ENCODE data around the gene PTPRJ. TPM values are rescaled to one million over a fixed set of nuclear protein-coding genes. Genes with fewer than 3 reads are reported as not detected.

PTPRJ gene
- total RNA-seq, 1 experiment from 2014 or later: 10.5 TPM

GRCh38 chr11:48078689-48079088, 98.3 kb downstream of the PTPRJ start:
- no peak for DNase-seq
- no peak for ATAC-seq
- H3K27ac ChIP-seq (ENCODE audit: low read length): no peak overlapping the region
- H3K9ac ChIP-seq (ENCODE audit: low read length): no peak overlapping the region
- H3K9me3 ChIP-seq (ENCODE audit: low read length): no peaks in the 10 kb centered on the region
- no peak overlapping the region for H3K4me3 ChIP-seq (ENCODE audit: low read length)
- H3K36me3 ChIP-seq (ENCODE audit: low read depth, low read length): no peaks in the 10 kb centered on the region
- no peaks in the 10 kb centered on the region for H3K9me2 ChIP-seq (replicated peaks; ENCODE audit: low read length)
- ChIA-PET CTCF (no interaction called here), POLR2A (ENCODE audit: unreplicated experiment) (no interaction called here)
- TF ChIP-seq CTCF (conservative IDR thresholded peaks at IDR 0.05; ENCODE audit: low read depth, low read length) (no peak), EZH2phosphoT487 (IDR thresholded peaks at IDR 0.05; ENCODE audit: borderline replicate concordance, low read length) (no peak), EZH2 (IDR thresholded peaks at IDR 0.05; ENCODE audit: low read length, unreplicated experiment) (no peak)
- no peak overlapping the region for H2AFZ ChIP-seq (ENCODE audit: low read length)
- H3K79me2 ChIP-seq (ENCODE audit: low read length): 0 out of 2 replicates have a peak, but pooled peaks cover 4% of the 10 kb centered on the region
- H4K20me1 ChIP-seq (ENCODE audit: low read length): no peaks in the 10 kb centered on the region
- intact Hi-C loops (cut with micrococcal nuclease): no loop called here
- no peaks in the 10 kb centered on the region for H3K4me1 ChIP-seq (ENCODE audit: insufficient read depth, low read length)
- no peaks in the 10 kb centered on the region for H3F3A ChIP-seq (ENCODE audit: low read length, unreplicated experiment)
- H3K4me2 ChIP-seq (ENCODE audit: low read length): no peak overlapping the region
- no TSS peak for BruUV-seq (replicated peaks)
- H3K27me3 ChIP-seq (ENCODE audit: low read length): no peaks in the 10 kb centered on the region

GRCh38 chr11:48079596-48079995, 99.2 kb downstream of the PTPRJ start:
- Histone ChIP-seq H3K79me2 (ENCODE audit: low read length) (0 out of 2 replicates have a peak, but pooled peaks cover 9% of the 10 kb centered on the region), H3K4me1 (ENCODE audit: insufficient read depth, low read length) (no peaks in the 10 kb centered on the region)
- intact Hi-C loops (cut with micrococcal nuclease): no loop called here

GRCh38 chr11:48080301-48080861, 100.0 kb downstream of the PTPRJ start:
- ChIA-PET CTCF (no interaction called here), POLR2A (ENCODE audit: unreplicated experiment) (no interaction called here)
- no peak overlapping the region for H3K4me3 ChIP-seq (ENCODE audit: low read length)
- no peak overlapping the region for H3K27ac ChIP-seq (ENCODE audit: low read length)
- intact Hi-C loops (cut with micrococcal nuclease): no loop called here
- no peaks in the 10 kb centered on the region for H3F3A ChIP-seq (ENCODE audit: low read length, unreplicated experiment)
- H3K79me2 ChIP-seq (ENCODE audit: low read length): 0 out of 2 replicates have a peak, but pooled peaks cover 9% of the 10 kb centered on the region
- no peaks in the 10 kb centered on the region for H3K36me3 ChIP-seq (ENCODE audit: low read depth, low read length)
- DNase-seq (no peak), ATAC-seq (no peak)
- no peaks in the 10 kb centered on the region for H3K27me3 ChIP-seq (ENCODE audit: low read length)
- no peaks in the 10 kb centered on the region for H3K9me2 ChIP-seq (replicated peaks; ENCODE audit: low read length)
- no peaks in the 10 kb centered on the region for H3K4me1 ChIP-seq (ENCODE audit: insufficient read depth, low read length)
- H2AFZ ChIP-seq (ENCODE audit: low read length): no peak overlapping the region
- no peaks in the 10 kb centered on the region for H3K9me3 ChIP-seq (ENCODE audit: low read length)
- TF ChIP-seq EZH2 (IDR thresholded peaks at IDR 0.05; ENCODE audit: low read length, unreplicated experiment) (no peak), EZH2phosphoT487 (IDR thresholded peaks at IDR 0.05; ENCODE audit: borderline replicate concordance, low read length) (no peak), CTCF (conservative IDR thresholded peaks at IDR 0.05; ENCODE audit: low read depth, low read length) (no peak)
- no peak overlapping the region for H3K4me2 ChIP-seq (ENCODE audit: low read length)
- BruUV-seq (replicated peaks): no TSS peak
- H3K9ac ChIP-seq (ENCODE audit: low read length): no peak overlapping the region
- H4K20me1 ChIP-seq (ENCODE audit: low read length): no peaks in the 10 kb centered on the region

More at GRCh38 chr11:48079596-48079995, 99.2 kb downstream of the PTPRJ start:
- Histone ChIP-seq H3K9ac (ENCODE audit: low read length) (no peak overlapping the region), H3K9me3 (ENCODE audit: low read length) (no peaks in the 10 kb centered on the region), H4K20me1 (ENCODE audit: low read length) (no peaks in the 10 kb centered on the region), H3F3A (ENCODE audit: low read length, unreplicated experiment) (no peaks in the 10 kb centered on the region), H3K27ac (ENCODE audit: low read length) (no peak overlapping the region), H3K4me3 (ENCODE audit: low read length) (no peak overlapping the region), H3K36me3 (ENCODE audit: low read depth, low read length) (no peaks in the 10 kb centered on the region), H3K27me3 (ENCODE audit: low read length) (no peaks in the 10 kb centered on the region), H3K4me2 (ENCODE audit: low read length) (no peak overlapping the region), H3K9me2 (replicated peaks; ENCODE audit: low read length) (no peaks in the 10 kb centered on the region), H2AFZ (ENCODE audit: low read length) (no peak overlapping the region)
- no peak for TF ChIP-seq EZH2phosphoT487 (IDR thresholded peaks at IDR 0.05; ENCODE audit: borderline replicate concordance, low read length)
- CTCF ChIA-PET: no interaction called here
- POLR2A ChIA-PET (ENCODE audit: unreplicated experiment): no interaction called here
- ATAC-seq (no peak), DNase-seq (no peak)
- no TSS peak for BruUV-seq (replicated peaks)
